ENCODE results near the gene TNNI3.

DNA sequence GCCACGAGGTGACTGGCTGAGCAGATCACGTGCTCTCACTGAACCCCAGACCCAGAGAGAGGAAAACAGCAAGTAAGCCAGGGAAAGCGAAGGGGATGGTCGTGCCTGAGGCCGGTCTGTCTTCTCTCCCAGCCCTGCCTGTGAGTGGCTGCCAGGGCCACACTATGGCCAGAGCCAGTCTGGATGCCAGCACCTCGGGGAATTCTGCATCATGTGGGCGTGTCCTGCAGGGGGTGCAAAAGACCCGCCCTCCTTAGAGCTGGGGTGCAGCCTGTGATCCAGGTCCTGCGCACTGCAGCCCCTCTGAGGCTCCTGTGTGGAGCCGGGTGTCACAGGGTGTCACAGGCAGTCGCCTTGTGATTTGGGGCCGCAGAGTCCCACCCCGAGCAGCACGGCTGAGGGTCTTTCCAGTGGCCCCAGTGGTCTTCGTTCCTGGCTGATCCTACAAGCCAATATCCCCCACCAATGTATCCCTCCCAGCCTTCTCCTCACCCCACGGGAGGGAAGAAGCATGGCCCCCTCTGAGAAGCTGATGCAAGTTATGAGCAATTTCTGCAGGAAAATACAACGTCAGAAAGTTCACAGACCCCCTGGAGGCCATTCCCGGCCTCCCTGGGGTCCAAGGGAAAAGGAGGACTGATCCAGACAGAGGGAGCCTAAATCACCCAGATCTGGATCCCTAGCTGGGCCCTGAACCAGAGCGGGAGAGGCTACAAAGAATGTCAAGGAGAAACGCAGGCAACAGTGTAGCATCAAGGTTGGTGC, 47.8 kb downstream of the TNNI3 start:
- TF ChIP-seq, protein P1, sequence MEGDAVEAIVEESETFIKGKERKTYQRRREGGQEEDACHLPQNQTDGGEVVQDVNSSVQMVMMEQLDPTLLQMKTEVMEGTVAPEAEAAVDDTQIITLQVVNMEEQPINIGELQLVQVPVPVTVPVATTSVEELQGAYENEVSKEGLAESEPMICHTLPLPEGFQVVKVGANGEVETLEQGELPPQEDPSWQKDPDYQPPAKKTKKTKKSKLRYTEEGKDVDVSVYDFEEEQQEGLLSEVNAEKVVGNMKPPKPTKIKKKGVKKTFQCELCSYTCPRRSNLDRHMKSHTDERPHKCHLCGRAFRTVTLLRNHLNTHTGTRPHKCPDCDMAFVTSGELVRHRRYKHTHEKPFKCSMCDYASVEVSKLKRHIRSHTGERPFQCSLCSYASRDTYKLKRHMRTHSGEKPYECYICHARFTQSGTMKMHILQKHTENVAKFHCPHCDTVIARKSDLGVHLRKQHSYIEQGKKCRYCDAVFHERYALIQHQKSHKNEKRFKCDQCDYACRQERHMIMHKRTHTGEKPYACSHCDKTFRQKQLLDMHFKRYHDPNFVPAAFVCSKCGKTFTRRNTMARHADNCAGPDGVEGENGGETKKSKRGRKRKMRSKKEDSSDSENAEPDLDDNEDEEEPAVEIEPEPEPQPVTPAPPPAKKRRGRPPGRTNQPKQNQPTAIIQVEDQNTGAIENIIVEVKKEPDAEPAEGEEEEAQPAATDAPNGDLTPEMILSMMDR (IDR thresholded peaks at IDR 0.05): no peak
- no peak for TF ChIP-seq POLR2A (IDR thresholded peaks at IDR 0.05)
